ENCODE measurements around the gene HOXB1.

DNA sequence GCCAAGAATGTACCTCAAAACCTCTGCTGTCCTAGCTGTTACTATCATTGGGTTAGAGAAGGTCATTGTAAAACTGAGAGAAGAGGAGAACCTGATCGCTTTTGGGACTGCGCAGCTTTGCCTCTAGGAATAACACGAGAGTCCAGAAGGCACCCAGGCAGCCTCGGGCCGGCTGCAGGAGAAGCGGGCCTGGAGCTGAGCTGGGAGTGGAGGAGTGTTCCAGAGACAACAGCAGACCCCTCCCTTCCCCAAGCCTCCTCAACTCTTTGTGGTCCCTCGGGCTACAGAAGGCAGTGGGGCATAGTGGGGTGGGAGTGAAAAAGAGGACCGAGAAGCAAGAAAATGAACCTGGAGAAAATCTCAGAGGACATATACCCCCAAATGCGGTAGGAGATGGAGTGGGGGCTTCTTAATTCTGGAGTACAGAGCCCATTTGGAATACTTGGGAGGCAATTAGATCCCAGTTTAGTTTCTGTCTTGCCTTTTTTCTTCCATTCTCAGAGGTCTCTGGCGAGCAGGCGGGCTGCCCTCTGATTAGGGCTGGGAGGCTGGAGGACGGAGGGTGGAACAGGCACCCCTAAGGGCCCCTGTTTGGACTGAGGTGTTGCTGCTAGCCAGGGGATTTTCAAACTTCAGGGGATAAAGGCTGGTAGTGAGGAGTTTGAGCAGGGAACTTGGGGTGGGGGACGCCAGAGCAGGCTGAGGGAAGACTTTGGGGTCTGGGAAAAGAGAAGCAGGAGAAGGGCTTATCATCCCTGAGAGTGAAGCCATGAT, 27.4 kb upstream of the HOXB1 start:
- TF ChIP-seq LEF1 (IDR thresholded peaks at IDR 0.05; ENCODE audit: borderline replicate concordance): no peak
- no peak for TF ChIP-seq FOXM1 (IDR thresholded peaks at IDR 0.05; ENCODE audit: borderline replicate concordance)
- no peak for TF ChIP-seq FOXK2 (IDR thresholded peaks at IDR 0.05)

All from HEK293T (cell line).